NK-92 (cell line): ENCODE measurements around the gene VIPR2.

Experiments used
- DNase-seq: peaks from one replicate; lab custom pipeline; 2025; ENCODE audit not compliant: unreplicated experiment; lab: John Stamatoyannopoulos, UW

VIPR2 gene

GRCh38 chr7:159121476-159121875 lies 23.2 kb downstream of the VIPR2 start:
- DNase-seq: no peak

- DNase-seq: no peak
Observed at GRCh38 chr7:159121068-159121467, 23.6 kb downstream of the VIPR2 start.

GRCh38 chr7:159120540-159120919 lies 24.1 kb downstream of the VIPR2 start:
- DNase-seq: no peak

GRCh38 chr7:159119851-159120539 lies 24.7 kb downstream of the VIPR2 start:
- no peak for DNase-seq

GRCh38 chr7:159119026-159119741 lies 25.5 kb downstream of the VIPR2 start:
- no peak for DNase-seq

GRCh38 chr7:159118623-159119022 lies 26.0 kb downstream of the VIPR2 start:
- DNase-seq: no peak

GRCh38 chr7:159118197-159118595 lies 26.5 kb downstream of the VIPR2 start:
- no peak for DNase-seq

GRCh38 chr7:159117366-159118196 lies 27.1 kb downstream of the VIPR2 start:
- DNase-seq: no peak

GRCh38 chr7:159116581-159117339 lies 27.9 kb downstream of the VIPR2 start:
- DNase-seq: no peak

GRCh38 chr7:159115601-159116501 lies 28.8 kb downstream of the VIPR2 start:
- no peak for DNase-seq

GRCh38 chr7:159114981-159115380 lies 29.7 kb downstream of the VIPR2 start:
- no peak for DNase-seq

GRCh38 chr7:159114096-159114495 lies 30.6 kb downstream of the VIPR2 start:
- DNase-seq: no peak

GRCh38 chr7:159113056-159113455 lies 31.6 kb downstream of the VIPR2 start:
- DNase-seq: no peak

- no peak for DNase-seq
Observed at GRCh38 chr7:159112136-159113011, 32.3 kb downstream of the VIPR2 start.

- no peak for DNase-seq
Observed at GRCh38 chr7:159109653-159110035, 35.0 kb downstream of the VIPR2 start.

GRCh38 chr7:159108941-159109652 lies 35.6 kb downstream of the VIPR2 start:
- DNase-seq: no peak

GRCh38 chr7:159108491-159108890 lies 36.2 kb downstream of the VIPR2 start:
- DNase-seq: no peak

- no peak for DNase-seq
Observed at GRCh38 chr7:159107161-159107892, 37.3 kb downstream of the VIPR2 start.
